ENCODE data around the gene DYNC2LI1.

The DYNC2LI1 gene

DNA sequence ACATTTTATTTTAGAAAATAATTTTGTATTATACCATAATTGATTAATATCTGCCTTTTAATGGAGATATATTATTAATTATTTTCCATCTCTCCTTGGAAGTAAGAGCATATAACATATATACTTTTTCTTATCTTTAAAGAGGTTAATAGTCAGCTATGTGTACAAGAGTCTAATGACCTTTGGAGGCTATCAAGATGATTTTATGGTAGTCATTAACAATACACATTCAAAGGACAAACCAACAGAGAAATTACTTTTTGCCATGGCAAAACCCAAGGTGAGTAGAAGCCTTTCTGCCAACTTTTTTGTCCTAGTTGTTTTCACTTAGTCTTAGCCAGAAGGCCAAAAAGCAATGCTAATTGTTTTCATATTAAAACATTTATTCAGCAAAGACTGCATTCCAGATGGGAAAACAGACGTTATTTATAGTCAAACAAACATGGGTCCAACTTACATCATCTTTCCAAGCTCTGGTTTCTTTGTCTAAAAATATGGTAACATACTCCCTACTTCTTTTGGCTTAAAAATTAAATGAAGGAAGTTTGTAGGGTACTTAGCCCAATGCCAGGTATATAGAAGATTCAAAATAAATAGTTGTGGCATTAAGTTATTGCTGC is 9.6 kb upstream of the DYNC2LI1 start:
- DNase-seq: no peak

DNA sequence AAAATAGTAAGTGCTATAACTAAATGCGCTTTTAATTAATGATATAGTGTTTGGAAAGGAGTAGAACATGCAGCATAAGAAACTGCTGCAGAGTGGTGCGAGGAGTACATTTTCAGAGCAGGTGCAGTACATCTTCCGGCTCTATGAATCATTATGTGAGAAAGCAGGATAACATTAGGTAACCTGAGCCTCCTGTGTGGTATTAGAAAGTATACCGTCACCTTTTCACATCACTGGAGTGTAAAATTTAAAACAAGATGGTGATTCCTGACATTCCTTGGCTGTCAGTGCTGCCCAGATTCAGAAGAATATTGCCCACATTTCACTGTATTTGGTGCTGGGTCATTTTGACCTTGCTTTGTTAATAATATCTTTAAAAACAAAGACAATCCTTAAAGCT is 7.8 kb upstream of the DYNC2LI1 start:
- DNase-seq: no peak

- no peak for DNase-seq
Observed at GRCh38 chr2:43774617-43775016, 778 bp downstream of the DYNC2LI1 start.

DNA sequence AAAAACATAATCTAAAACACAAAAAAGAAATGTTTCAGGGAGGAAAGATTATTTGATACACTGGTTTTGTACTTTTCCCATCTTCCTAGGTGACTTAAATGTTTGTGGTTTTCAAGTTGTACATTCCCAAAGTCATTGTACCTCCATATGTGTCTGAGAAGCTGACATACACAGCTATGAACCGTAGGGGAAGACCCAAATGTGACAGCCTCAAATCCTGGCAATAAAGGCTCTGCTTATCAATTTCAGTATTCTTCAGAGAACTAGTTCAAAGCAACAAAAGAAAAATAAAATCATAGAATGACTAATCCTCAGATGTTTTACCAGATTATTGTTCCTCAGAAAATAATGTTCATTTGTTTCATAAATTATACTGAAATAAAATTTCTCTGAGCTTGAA is 2.5 kb downstream of the DYNC2LI1 start:
- no peak for DNase-seq

DNA sequence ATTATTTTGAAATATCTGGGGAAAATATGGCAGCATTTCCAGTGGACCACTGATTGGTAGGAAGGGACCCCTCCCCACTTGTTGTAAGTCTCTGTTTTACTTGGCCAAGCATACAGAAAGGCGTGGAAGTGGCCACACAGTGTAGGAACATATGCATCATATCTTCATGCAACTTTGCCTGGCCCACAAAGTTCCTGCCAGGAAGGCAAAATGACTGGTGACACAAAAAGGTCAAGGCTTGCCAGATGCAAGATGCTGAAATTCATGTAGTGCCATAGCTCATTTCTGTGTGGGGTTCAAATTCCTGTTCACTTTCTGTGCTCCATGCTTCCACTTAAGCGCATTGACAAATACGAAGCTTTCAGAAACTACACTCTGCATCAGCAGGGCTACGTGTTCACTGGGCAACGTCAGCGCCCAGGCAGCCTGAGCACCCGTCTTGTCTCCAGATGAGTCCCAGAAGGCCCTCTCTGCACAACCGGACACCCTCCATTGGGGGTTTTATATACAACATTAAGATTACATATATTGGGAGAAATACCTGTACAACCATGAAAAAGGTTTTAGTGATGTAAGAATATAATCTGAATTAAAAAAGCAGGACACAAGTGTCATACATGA is 3.6 kb downstream of the DYNC2LI1 start:
- peak; percentile 63 for DNase-seq

DNA sequence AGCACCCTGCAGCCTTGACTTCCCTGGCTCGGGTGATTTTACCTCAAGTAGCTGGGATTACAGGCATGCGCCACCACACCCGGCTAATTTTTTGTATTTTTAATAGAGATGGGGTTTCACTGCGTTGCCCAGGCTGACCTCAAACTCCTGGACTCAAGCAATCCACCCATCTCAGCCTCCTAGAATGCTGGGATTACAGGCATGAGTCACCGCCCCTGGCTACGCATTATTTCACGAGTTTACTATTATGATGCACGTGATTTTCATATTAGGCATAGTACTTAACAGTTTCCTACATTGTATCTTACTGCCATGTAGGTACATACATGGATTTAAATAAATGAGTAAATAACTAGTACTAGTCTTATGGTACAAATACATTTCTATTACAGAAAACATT is 4.4 kb downstream of the DYNC2LI1 start:
- no peak for DNase-seq

- no peak for DNase-seq
Observed at GRCh38 chr2:43787895-43788294, 14.1 kb downstream of the DYNC2LI1 start.

GRCh38 chr2:43788646-43789045 is 14.8 kb downstream of the DYNC2LI1 start:
- DNase-seq: no peak

GRCh38 chr2:43790147-43790546 is 16.3 kb downstream of the DYNC2LI1 start:
- DNase-seq: no peak

DNA sequence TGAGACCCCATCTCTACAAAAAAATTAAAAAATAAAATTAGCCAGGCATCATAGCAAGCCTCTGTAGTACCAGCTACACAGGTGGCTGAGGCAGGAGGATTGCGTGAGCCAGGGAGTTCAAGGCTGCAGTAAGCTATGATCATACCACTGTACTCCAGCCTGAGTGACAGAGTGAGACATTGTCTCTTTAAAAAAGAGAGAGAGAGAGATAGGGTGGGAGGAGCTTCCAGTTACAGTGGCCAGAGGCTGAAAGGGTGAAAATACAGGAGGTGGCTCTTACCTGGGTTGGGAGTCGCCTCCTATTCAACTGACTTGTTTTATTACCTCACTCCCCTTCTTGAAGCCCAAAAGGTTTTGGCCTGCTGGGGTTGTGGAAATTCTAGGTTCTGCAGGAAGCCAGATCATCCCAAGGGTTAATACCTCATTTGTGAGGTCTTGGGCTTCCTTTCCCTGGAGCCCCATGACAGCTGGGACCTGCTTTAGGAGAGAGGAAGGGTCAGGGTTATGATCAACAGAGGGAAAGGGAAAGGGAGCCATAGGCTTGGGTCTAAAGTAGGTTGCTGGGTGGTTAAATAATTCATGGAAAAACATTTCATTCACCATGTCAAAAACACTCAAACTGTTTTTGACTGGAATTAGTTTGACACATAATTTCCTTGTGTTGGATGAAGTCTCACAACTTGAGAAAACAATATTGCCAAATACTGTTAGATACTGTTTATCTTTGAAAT is 17.4 kb downstream of the DYNC2LI1 start:
- DNase-seq: no peak

GRCh38 chr2:43792653-43793052 is 18.8 kb downstream of the DYNC2LI1 start:
- DNase-seq: no peak

DNA sequence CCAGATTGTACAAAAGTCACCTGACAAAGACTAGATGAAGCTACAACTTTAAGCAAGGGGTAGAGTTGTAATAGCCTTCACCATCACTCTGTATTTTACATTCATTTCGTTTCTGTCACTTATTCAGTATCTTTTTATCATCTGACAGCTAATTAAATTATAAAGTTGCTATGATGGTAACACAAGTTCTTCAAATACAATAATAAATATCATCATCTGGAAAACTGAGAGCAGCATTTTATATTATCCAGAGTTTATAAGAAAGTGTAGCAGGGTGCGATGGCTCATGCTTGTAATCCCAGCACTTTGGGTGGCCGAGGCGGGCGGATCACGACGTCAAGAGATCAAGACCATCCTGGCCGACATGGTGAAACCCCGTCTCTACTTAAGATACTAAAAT is 21.1 kb downstream of the DYNC2LI1 start:
- DNase-seq: no peak

DNA sequence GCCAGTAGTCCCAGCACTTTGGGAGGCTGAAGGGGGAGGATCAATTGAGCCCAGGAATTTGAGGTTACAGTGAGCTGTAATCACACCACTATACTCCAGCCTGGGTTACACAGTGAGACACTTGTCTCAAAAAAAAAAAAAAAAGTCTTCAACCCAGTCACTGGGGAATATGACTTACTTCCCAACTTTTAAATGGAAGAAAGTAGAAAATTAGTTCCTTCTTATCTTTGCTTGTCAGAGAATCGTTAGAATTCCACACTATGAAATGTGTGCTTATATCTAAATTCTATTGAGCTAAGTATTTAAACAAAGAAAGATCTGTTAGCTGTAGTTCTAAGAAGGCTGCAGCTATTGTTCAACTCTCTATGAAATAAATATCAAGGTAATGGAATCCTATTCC is 22.4 kb downstream of the DYNC2LI1 start:
- DNase-seq: no peak

GRCh38 chr2:43798300-43798699 is 24.5 kb downstream of the DYNC2LI1 start:
- no peak for DNase-seq

DNA sequence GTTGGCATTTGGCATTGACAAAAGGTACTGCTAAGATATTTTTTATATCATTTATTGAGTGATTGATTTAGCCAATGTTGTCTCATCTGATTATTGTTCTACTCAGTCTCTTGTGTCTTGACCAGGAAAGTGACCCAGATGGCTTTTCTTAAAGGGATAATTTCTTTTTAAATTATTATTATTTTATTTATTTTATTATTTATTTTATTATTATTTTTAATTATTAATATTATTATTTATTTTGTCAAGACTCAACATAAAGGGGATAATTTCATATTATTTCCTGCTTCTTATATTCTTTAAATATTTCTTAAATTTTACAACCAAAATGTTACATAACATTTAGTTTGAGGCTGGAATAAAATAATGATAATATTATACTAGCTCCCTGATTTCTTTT is 27.1 kb downstream of the DYNC2LI1 start:
- DNase-seq: no peak

GRCh38 chr2:43802135-43802534 is 28.3 kb downstream of the DYNC2LI1 start:
- no peak for DNase-seq

DNA sequence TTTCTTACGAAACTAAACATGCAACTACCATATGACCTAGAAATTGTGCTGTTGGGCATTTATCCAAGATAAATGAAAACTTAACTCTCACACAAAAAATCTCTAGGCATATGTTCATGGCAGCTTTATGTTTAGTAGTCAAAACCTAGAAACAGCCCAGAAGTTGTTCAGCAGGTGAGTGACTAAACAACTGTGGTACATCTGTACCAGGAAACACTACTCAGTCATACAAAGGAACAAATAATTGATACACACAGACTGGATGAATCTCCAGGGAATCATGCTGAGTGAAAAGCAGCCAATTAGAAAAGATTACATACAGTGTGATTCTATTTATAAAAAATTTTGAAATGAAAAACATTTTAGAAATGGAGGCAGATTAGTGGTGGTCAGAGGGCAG is 29.3 kb downstream of the DYNC2LI1 start:
- no peak for DNase-seq

- no peak for DNase-seq
Observed at GRCh38 chr2:43806719-43807031, 32.8 kb downstream of the DYNC2LI1 start.

DNA sequence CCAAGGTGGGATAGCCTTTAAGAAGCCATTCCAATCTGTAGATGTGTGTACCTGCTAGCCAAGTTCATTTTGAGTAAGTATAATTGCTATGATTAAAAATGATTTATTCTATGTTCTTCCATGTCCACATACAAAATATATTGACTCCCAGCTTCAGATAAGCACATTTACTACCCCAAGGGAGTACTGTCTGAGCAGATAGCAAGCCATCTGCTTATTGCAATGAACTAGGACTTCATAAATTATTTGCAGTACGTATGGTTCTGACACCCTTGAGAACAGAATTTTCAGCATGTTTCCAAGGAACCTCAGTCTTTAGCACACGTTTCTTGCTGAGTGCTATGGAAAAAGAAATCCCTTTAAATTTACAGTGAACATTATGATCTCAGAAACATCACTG is 36.6 kb downstream of the DYNC2LI1 start:
- DNase-seq: no peak

DNA sequence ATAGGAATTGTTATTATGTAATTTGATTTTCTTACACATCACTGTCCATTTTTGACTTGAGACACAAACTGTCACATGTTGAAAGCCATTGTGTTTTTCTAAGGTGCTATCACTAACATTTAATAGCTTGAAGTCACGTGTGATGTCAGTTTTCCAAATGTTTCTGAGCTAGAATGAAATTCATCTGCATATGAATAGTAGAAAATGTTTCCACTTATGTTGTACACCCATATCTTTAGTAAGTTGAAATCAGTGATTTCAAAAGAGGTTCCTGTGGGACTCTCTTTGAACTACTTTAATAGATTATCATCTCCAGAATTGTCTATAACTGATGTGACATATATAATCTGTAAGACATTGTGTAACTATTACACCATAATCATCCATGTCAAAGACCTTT is 37.0 kb downstream of the DYNC2LI1 start:
- DNase-seq: no peak

GRCh38 chr2:43812006-43812405 is 38.2 kb downstream of the DYNC2LI1 start:
- no peak for DNase-seq

DNA sequence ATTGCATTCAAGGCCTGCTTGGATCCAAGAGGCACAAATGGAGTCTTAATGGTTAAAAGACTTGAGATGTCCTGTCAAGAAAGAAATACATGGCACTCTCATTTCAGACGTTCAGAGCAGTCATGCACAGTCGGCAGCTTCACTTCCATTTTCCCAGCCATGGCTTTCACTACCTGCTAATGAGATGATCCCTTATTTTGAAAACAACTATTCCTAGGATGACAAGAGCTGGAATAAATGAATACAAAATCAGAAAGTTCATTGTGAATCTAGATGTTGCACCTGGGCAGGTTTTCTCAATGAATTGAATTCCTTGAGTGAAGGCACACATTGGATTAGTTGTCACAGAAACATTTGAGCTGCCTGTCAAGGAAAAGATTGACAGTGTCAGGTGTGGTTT is 39.1 kb downstream of the DYNC2LI1 start:
- DNase-seq: no peak

DNA sequence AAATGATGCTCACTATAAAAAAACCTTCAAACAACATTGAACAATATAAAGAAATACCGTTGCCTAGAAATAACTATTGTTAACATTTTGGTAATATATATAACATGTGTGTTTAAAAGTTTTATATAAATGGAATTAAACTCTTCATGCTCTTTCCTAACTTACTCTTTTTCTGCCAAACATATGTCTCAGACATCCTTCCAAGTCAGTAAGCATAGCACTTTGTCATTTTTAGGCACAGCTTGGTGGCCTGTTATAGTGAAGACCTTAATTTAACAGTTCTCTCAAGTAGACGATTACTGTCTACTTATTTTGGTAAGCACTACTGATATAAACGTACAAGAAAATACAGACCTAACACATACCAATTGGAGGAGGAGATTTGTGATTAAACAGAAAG is 40.9 kb downstream of the DYNC2LI1 start:
- no peak for DNase-seq

- DNase-seq: peak; percentile 39
Observed at GRCh38 chr2:43818761-43819160, 44.9 kb downstream of the DYNC2LI1 start.

All from stimulated activated CD8-positive, alpha-beta memory T cell treated with anti-CD3 and anti-CD28 coated beads, Interleukin-4, amount 100 ng/mL, for 48 hours (primary cell).